GM11168 (cell line): ENCODE data around the gene CAMK2A.

Experiments
- in situ Hi-C: fragments of 300-500 bp; cut with MboI; formaldehyde crosslinking; loops from one replicate; pipeline ENCODE4 v1.12.0; 2022; ENCODE audit warnings: low sequenced_read_pairs; ENCODE audit not compliant: unreplicated experiment

CAMK2A gene

DNA sequence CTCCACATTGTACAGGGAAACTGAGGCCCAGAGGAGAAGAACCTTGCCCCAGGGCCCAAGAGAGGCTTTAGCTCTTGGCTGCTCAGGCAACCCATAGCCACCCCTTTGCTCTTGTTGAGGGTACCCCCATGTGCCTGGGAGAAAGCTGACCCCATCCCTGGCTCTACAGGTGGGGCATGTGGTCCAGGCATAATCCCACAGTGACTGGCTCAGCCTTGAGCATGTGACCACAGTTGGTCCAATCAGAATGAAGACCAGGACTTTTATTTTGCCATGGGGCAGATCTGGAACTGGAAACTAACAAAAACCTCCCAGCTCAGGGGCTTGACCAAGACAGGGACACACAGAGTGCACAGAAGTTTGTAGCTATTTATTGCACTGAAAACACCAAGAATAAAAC lies 70.4 kb downstream of the CAMK2A start:
- in situ Hi-C loops: no loop called here

DNA sequence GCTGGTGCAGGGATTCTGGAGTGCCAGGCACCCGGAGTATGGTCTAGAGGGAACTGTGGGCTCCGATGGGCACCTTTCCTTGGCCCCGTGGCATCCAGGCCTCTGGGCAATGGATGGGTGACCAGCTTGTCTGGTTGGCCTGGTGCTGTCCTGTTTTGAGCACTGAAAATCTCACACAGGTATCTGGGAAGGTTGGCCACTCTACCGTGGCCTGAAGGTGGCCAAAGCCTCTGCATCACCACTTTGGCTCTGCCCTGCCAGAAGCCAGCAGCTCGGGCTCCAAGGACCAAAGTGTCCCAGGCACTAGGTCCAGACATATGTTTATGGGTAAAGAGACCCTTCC lies 70.9 kb downstream of the CAMK2A start:
- in situ Hi-C loops: no loop called here

DNA sequence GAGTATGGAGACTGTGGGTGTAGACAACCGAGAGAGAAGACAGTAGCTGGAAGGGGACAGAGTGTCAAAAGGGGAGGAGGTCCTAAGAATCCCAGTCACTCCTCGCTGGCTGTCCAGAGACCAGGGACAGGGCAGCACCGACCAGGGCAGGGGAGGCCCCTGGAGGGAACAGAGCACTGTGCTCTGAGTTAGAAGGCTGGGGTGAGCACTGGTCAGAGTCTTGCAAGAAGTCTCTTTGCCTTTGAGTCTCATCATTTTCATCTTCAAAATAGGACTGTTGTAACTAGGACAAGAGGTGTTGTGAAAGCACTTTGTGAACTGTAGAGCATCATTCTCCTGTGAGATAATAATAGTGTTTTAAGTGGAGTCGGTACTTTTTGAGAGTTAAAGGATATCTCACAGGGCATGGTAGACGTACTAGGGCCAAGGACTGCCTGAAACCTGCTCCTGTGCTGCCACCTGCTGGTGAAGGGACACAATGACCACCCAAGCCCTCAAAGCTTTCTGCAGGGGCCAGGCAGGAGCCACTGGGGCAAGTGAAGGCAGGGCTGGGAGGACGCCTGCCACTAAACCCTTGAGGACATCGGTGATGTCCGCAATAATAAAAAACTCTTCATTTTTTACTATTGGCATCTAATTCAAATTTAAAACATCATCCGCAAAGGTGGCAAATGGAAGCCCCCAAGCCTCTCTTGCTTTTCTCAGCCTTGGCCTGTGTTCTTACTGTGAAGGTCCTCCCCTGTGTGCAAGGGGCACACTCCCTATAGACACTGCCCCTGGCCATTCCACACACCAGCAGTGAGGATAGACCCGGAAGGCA lies 71.5 kb downstream of the CAMK2A start:
- in situ Hi-C loops: no loop called here

DNA sequence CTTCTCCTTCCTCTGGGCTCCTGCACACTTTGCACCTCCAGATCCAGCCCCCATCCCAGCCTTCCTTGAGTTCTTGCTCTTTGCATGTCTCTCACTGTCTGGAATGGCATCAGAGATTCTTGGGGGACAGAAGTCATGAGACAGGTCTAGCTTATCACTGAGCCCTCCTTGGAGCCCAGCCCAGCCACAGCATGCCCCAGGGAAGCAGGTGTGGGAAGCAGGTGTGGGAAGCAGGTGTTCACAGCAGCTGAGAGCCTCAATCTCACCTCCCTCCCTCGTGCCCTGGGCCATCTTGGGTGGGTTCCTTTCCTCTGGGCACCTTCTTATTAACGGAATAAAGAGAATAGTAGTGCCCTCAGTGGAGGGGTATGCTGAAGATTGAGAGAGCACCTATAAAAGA lies 72.5 kb downstream of the CAMK2A start:
- in situ Hi-C loops: no loop called here

DNA sequence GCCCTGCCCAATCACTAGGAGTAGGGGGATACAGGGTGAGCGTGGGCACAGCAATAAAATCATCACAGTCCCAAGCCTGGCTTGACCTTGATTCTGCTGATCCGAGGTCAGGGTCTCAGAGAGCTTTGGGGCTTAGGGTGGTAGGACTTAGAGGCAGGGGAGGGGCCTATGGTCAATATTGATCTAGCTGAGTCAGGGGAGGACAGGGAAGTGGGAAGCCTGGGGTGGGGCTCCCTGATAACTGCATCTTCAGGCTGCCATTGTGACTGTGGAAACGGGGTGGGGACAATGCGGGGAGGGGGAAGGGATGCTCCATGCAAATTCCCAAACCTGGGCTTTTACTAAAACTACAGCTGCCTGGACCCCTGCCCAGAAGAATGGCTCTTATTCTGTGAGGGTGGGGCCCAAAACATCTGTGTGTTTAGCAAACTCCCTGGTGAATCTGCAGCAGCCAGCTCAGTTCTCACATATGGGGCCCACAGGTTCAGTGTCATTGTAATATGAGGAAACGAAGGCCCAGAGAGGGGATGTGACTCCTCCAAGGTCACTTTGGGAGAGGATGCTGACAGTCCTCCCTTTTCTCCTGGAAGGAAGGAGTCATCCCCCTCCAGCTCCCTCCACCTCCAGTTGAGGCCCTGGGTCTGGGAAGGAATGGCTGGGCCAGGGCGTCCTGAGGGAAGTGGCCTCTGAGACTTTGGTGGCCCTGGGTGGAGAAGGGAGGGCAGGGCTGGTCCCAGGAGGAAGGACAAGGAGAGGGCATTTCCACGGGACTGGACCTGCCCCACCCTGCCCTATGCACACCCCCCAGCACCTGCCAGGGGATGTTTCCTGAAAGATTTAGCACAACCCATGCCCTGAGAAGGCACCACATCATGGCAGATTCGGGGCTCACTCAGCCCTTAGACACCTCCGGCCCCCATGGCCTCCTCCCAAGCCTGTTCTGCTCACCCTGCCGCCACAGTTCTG lies 73.3 kb downstream of the CAMK2A start:
- in situ Hi-C loops: no loop called here

DNA sequence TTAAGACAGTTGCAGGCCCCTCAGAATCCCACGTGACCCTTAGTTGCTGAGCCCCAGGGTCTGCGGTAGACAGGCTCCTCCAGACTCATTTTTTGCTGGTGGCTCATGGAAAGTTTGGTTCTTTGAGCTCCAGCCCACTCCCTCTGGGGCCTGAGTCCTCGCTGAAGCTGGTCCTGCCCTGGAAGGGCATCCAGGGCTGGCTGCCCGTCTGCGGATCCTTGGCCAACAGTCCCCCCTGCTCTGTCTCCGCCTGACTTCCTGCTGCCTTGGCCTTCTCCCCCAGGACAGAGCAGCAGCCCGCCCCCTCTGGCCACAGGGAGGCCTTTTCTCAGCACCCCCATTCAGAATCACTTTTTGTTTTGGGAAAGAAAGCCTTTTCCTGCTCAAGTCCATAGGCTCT lies 75.3 kb downstream of the CAMK2A start:
- in situ Hi-C loops: no loop called here

DNA sequence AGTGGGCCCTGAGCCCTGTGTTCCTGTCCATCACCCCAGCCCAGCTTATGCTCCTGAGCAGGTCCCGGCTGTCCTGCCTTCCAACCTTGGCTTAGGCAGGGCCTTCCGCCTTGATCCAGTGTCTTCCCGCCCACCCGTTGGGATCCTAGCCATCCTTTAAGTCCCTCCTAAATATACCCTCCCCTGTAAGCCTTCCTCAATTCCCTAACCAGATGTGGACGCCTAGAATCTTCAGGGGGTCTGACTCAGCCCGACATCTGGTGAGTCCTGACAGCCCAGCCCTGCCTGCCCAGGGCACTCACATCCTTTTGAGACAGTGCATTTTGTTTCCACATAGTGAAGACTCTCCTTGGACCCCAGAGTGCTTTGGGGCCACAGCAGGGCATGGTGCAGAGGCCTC lies 76.0 kb downstream of the CAMK2A start:
- in situ Hi-C loops: no loop called here

DNA sequence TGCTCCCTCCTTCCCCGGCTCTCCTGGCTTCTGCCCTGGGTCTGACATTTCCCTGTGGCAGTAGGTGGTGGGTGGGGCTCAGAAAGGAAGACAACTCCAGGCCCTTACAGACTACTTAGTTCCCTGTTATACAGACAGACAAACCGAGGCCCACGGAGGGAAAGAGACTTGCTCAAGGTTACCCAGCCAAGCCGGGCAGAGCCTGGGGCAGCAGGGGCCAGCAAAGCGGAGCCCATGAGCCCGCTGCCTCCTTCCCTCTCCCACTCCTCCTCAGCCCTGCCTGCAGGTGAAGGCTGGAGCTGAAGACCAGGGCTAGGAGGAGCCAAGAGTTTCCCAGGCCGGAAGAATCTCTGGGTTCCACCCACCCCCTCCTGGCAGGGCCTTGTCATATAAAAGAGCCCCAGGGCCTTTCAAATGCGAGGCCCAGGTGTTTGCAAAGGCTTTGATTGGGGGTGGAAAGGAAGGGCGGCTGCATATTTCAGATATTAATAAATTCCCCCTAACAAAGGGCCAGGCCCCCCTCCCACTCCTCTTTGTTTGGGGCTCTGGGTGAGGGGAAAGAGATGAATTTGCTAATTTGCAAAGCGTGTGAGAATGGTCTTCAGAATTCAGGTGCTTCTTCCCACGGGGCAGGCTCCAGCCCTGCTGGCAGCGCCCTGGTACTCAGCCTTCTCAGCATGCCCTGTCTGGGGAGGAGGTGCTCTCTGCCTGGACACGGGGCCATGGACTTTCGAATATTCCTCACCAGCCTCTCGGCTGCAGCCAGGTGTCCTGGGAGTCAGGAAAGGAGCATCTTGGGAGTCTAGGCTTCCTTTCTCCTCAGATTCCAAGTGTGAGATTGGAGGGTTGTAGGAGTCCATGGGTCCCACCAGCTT lies 78.2 kb downstream of the CAMK2A start:
- in situ Hi-C loops: no loop called here

DNA sequence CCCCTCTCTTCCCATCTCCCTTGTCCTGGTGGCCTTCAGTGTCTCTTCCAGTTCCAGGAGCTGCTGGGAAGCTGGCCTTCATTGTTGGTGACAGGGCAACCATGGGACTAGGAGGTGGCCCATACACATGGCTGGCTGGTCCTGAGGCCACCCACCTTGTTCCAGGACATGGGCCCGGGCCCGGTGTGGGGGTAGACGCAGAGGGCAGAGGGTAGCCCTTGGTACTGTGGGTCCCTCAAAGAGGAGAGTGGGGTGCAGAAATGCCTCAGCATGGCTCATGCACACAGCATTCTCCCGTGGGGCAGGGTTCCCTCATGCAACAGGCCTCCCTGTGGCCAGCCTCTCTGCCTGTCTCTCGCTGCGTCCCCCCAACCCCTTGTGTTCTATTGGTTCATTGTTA lies 78.9 kb downstream of the CAMK2A start:
- in situ Hi-C loops: no loop called here

DNA sequence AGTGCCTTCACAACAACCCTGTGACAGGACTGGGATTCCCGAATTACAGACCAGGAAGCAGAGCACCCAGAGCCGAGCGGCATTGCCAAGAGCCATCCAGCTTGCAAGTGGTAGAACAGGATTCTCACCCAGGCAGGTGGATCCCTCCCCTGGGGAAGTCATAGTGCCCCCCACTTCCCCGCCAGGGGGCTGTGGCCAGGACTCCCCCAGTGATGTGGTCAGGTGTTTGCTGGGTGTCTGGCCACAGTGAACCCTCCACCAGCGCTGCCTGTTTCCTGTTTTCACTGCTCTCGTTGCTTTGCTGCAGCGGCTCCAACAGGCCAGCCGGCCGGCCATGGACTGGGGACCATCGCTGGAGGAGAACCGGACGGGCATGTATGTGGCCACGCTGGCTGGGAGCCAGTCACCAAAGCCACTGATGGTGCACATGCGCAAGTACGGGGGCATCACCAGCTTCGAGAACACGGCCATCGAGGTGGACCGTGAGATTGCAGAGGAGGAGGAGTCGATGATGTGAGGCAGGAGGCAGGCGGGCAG lies 80.4 kb downstream of the CAMK2A start:
- in situ Hi-C loops: no loop called here

DNA sequence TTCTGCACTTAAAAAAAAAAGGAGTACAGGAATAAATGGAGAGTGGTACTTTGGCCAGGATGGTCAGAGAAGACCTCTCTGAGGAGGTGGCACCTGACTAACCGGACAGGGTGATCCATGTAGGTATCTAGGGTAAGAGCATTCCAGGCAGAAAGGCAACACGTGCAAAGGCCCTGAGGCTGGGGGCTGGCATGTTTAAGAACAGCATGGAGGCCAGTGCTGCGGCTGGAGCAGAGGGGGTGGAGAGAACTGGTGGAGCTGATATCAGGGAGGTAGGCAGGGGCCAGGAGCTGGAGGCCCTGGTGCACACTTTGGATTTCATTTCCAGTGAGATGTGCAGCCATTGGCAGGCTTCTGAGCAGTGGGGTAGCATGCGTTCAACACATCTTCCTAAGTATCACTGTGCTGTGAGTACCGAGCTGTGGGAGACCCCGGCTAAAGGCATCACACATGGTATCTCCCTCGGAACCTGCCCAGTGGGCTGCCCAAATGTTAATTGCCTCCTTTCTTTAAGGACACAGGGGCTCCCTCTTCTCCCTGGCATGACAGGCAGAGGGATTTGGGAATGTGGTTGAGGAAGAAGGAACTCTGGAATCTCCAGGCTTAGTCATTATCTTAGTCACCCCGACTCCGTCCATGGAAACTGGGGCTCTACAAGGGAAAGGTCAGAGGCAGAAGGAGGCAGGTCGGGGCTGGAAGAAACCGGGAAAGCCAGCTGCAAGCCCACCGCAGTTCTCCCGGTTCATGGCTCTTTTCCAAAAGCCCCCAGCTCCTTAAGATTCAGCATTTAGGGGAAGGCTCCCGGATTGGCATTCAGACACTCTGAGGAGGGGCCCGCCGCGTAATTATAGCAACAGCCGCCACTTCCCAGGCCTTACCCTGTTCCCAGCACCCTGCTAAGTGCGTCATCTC lies 81.1 kb downstream of the CAMK2A start:
- in situ Hi-C loops: no loop called here

DNA sequence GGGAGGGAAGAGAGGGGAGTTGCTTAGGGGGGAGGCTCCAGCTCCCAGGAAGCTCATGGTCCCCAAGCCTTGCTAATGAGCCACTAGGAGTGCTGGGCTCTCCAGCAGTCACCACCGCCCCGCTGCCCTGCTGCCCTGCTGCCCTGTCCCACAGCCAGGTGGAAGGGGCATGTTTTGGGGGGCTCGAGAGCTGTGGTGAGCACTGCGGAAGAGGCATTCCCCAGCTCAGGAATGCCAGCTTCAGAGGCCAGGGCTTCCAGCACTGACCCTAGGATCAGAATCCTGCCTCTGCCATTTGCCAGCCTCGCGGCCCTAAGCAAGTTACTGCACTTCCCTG lies 82.8 kb downstream of the CAMK2A start:
- in situ Hi-C loops: no loop called here

DNA sequence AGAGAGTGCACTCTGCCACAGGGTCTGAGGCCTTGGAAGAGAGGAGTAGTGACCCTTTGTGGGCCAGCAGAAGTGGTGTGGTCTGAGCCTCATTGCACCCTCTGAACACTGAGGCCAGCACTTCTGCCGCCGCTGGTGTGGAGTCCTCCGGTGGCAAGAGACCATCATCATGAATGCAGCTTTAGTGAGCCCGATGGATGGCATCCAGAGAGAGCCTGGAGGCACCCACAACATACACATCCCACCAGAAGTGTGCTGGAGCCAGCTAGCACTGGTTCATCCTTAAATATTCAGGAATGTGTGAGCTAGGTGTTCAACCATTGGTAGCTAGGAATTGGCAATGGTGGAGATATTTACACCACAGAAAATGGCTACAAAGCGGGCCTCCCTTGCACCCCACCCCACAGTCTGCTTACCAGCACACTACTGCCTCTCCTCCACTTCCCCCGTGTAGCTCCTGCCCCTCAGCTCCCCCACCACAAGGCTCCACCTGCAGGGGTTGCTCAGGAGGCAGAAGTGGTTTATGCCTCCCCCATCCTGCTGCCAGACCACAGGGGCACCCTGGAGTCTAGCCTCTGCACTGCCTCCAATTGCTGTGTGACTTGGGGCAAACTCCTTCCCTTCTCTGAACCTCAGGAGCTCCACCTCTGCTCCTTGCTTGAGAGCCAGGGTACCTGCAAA lies 83.3 kb downstream of the CAMK2A start:
- in situ Hi-C loops: no loop called here

DNA sequence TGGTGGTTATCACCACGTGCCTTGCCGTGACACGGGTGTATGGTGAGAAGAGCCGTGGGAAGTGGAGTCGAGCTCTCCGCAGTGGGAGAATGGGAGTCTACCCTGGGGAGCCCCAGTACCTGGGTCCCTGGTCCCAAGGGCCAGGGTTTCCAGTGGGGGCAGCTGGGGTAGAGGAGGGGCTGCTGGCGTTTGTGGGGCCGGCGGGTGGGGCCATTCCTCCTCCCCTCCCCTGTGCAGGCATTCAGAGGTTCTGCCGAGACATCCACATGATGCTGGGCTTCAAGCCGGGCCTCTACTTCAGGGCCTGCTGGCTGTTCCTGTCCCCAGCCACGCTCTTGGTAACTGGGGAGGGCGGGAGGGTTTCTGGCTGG lies 85.0 kb downstream of the CAMK2A start:
- in situ Hi-C loops: no loop called here

DNA sequence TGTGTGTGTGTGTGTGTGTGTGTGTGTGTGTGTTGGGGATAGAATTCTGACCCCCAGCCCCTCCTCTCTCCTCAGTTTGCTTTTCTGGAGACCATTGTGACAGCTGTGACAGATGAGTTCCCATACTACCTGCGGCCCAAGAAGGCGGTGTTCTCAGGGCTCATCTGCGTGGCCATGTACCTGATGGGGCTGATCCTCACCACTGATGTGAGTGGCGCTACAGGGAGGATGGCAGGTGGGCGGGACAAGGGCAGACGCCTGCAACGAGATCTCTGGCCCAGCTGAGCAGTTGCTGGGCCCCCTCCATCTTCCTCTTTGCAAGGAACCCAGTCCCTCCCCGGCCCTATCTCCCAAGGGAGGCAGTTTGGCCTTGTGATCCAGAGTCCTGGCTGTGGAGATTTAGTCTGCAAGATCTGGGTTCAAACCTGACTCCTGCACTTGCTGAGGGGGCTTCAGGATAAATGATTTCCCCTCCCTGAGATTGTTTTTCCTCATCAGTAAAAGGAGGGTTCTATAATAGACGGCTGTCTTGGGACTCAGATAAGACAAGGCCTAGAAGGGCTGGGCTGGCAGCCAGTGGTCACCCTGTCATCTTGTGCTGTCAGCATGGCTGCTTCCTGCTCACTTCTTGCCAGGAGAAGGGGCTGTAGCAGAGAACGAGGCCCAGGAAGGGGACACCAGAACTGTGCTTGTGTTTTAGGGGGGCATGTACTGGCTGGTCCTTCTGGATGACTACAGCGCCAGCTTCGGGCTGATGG lies 85.6 kb downstream of the CAMK2A start:
- in situ Hi-C loops: no loop called here

DNA sequence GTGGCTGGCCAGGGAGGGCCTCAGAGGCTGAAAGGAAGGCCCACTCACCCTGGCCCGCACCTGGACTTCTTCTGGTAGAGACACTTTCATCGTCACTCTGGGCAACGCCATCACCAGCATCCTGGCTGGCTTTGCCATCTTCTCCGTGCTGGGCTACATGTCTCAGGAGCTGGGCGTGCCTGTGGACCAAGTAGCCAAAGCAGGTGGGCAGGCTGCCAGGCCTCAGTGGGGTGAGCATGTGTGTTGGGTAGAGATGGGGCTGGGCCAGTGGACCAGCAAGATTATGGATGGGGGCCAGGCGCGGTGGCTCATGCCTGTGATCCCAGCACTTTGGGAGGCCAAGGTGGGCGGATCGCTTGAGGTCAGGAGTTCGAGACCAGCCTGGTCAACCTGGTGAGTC lies 87.1 kb downstream of the CAMK2A start:
- in situ Hi-C loops: no loop called here

DNA sequence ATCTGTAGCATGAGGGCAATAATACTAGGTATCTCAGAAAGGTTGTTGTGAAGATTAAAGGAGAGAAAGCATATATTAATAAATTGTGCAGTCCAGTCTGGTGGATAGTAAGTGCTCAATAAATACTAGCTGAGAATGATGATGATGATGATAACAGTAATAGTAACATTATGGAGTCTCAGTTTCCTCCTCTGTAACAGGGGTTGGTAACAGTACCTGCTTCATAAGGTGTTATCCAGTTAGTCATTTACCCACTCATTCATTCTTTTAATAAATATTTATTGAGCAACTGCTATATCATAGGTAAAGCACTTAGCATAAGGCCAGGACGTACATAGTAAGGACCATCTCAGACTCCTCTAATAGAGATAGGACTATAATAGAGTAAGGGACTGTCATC lies 92.1 kb downstream of the CAMK2A start:
- in situ Hi-C loops: no loop called here

DNA sequence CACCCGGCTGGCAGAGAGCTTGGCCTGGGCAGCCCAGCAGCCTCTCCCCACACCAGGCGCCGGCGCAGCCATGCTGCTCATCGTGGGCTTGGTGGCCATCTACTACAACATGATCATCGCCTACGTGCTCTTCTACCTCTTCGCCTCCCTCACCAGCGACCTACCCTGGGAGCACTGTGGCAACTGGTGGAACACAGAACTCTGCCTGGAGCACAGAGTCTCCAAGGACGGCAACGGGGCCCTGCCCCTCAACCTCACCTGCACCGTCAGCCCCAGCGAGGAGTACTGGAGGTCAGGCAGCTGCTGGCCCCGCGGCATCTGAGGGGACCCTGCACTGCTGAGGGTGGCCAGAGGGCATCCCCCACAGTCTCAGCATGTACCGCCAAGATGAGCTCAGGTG lies 92.6 kb downstream of the CAMK2A start:
- in situ Hi-C loops: no loop called here
